ENCODE results near the gene PAF1. TPM values are rescaled to one million over a fixed set of nuclear protein-coding genes. Genes with fewer than 3 reads are reported as not detected.
A peak's percentile ranks its signal among the peaks of the same experiment; 100 is the strongest.

The PAF1 gene
- total and polyA plus RNA-seq, 2 of the 13 experiments (the other 11 are each of a cell fraction or from before 2014, with no cell fraction given), result 30.2 to 31.1 TPM

GRCh38 chr19:39411081-39411831, 20.4 kb upstream of the PAF1 start:
- peak overlapping the region; percentile 70 to 98 (median 97) for H3K4me3 ChIP-seq (replicated peaks in 1 of 3; ENCODE audit: insufficient read depth in 1 of 3, low read depth in 2 of 3, low read length in 3 of 3)
- H3K4me2 ChIP-seq (ENCODE audit: low read depth, low read length), result peak overlapping the region; percentile 96
- H2AFZ ChIP-seq (ENCODE audit: low read length), result no peak overlapping the region
- no peaks in the 10 kb centered on the region; a peak in 1 of 5 replicates for H3K27me3 ChIP-seq (ENCODE audit: control insufficient read depth in 1 of 2, insufficient read depth in 2 of 2, low read length in 2 of 2)
- H4K20me1 ChIP-seq (ENCODE audit: insufficient read depth, low read length), result peaks cover 20% of the 10 kb centered on the region; the same call in 1 of the 2 replicates
- WGBS (ENCODE audit: low lambda C conversion rate), result 1% methylated on average over 9 of the region's 9 CpGs
- in situ Hi-C loops (cut with HindIII; ENCODE audit: extremely low pct_ligation_motif_present, low pct_unique_long_range_greater_than_20kb), result no loop called here
- no TSS peak for BruUV-seq (replicated peaks)
- H3K4me1 ChIP-seq (ENCODE audit: insufficient read depth, low read length), result peaks cover 54% of the 10 kb centered on the region
- H3K79me2 ChIP-seq (ENCODE audit: insufficient read depth, low read length), result peaks cover 39% of the 10 kb centered on the region
- peak overlapping the region; percentile 81 for H3K27ac ChIP-seq (ENCODE audit: extremely low read length, insufficient read depth, low read length)
- intact Hi-C loops (cut with micrococcal nuclease; ENCODE audit: unreplicated experiment), result loop anchor here (1.0 to 10.0 kb wide), 5 partner anchors 10 to 289 kb away; partner anchors contain the start of genes EID2B and SAMD4B
- peak; percentile 97 for FAIRE-seq
- peak; percentile 27 for ATAC-seq
- ChIA-PET POLR2A (interaction anchor here (0.7 to 2.3 kb wide), 9 partner anchors 10 to 69 kb away, joined by 3 to 123 read pairs (median 18); partner anchors contain the start of genes MED29, PAF1, RPS16 and SAMD4B), CTCF (ENCODE audit: low intra/inter-chr PET ratio, low total read pairs) (interaction anchor here (1.3 to 5.1 kb wide), 2 partner anchors 14 to 84 kb away, joined by 4 to 127 read pairs; no protein-coding TSS in a partner anchor)
- DNase-seq (ENCODE audit: low spot score), result peak; percentile 88
- no peaks in the 10 kb centered on the region for H3K9me3 ChIP-seq (ENCODE audit: low read length)
- H3K9ac ChIP-seq (ENCODE audit: insufficient read depth, low read depth, low read length), result peak overlapping the region; percentile 83
- peaks cover 0 to 6% of the 10 kb centered on the region in 2 experiments; a peak in 1 of 5 replicates for H3K36me3 ChIP-seq (replicated peaks in 1 of 2; ENCODE audit: control insufficient read depth in 1 of 2, insufficient read depth in 2 of 2, low read length in 2 of 2)
- TF ChIP-seq ZHX2 (IDR thresholded peaks at IDR 0.05; ENCODE audit: low read depth), result no peak
- no peak for TF ChIP-seq ZHX2 (CRISPR knock-in tag; IDR thresholded peaks at IDR 0.05; ENCODE audit: borderline replicate concordance)
- no peak for TF ChIP-seq ZBTB37 (CRISPR knock-in tag; IDR thresholded peaks at IDR 0.05)
- TF ChIP-seq ZNF280B (CRISPR knock-in tag; IDR thresholded peaks at IDR 0.05; ENCODE audit: borderline replicate concordance), result no peak
- 0 out of 2 replicates have a peak, but pooled peaks have one; percentile 20 for TF ChIP-seq ZMAT3 (CRISPR knock-in tag; conservative IDR thresholded peaks at IDR 0.05)
- no peak for TF ChIP-seq ARHGAP35 (CRISPR knock-in tag; IDR thresholded peaks at IDR 0.05; ENCODE audit: borderline replicate concordance)
- TF ChIP-seq ZBTB20 (CRISPR knock-in tag; IDR thresholded peaks at IDR 0.05; ENCODE audit: borderline replicate concordance, low read depth), result peak; percentile 84; the same call in 1 of the 2 replicates
- TF ChIP-seq RAD51 (IDR thresholded peaks at IDR 0.05; ENCODE audit: borderline replicate concordance), result no peak
- TF ChIP-seq ZNF607 (CRISPR knock-in tag; IDR thresholded peaks at IDR 0.05; ENCODE audit: borderline replicate concordance), result peak; percentile 35; the same call in 1 of the 2 replicates
- TF ChIP-seq FLYWCH1 (CRISPR knock-in tag; IDR thresholded peaks at IDR 0.05), result no peak
- no peak for TF ChIP-seq ZNF18 (CRISPR knock-in tag; IDR thresholded peaks at IDR 0.05; ENCODE audit: insufficient replicate concordance)

Data from HepG2 (cell line).